Thymus (tissue), 11 donors: ENCODE data around the gene NTSR2. TPM values are rescaled to one million over a fixed set of nuclear protein-coding genes. Genes with fewer than 3 reads are reported as not detected.

Experiments
- DNase-seq, 9 donors: peaks; one replicate each; pipeline ENCODE4 v3.0.0-alpha.2; 2013; ENCODE audit warnings: low spot score in 9 of 9, low read depth in 6 of 9, missing footprints in 1 of 9
- H3K27ac ChIP-seq, 2 donors: one replicate each; pipeline ENCODE4 v1.5.1; 2013; ENCODE audit warnings: control low read depth in 1 of 2, low read depth in 1 of 2, low read length in 1 of 2, mild to moderate bottlenecking in 1 of 2, moderate library complexity in 1 of 2
- H3K27me3 ChIP-seq, 2 donors: one replicate each; pipeline ENCODE4 v1.5.1; 2013; ENCODE audit warnings: low read length in 1 of 2; ENCODE audit not compliant: control insufficient read depth in 2 of 2, insufficient read depth in 1 of 2
- H3K36me3 ChIP-seq, 2 donors: one replicate each; pipeline ENCODE4 v1.5.1; 2013; ENCODE audit warnings: low read length in 1 of 2, mild to moderate bottlenecking in 1 of 2, moderate library complexity in 1 of 2; ENCODE audit not compliant: control insufficient read depth in 2 of 2, insufficient read depth in 2 of 2
- H3K4me1 ChIP-seq, 2 donors: one replicate each; pipeline ENCODE4 v1.5.1; 2013; ENCODE audit warnings: low read length in 2 of 2; ENCODE audit not compliant: control insufficient read depth in 2 of 2, insufficient read depth in 2 of 2
- H3K4me3 ChIP-seq, 2 donors: one replicate each; pipeline ENCODE4 v1.5.1; 2013; ENCODE audit warnings: low read length in 2 of 2, control low read depth in 1 of 2, mild to moderate bottlenecking in 1 of 2
- H3K9me3 ChIP-seq, 2 donors: one replicate each; pipeline ENCODE4 v1.5.1; 2013; ENCODE audit warnings: low read length in 1 of 2, mild to moderate bottlenecking in 1 of 2; ENCODE audit not compliant: control insufficient read depth in 2 of 2, insufficient read depth in 1 of 2
- WGBS: extraction: QIAGEN DNeasy Blood & Tissue Kit; methylation state at CpG from one replicate; pipeline ENCODE4 v1.1.7; 2013; 5-methylcytosine and 5-hydroxymethylcytosine counted together
- polyA plus RNA-seq: library from polyadenylated mRNA; stranded (reverse); fragments of 200-250 nt; gene quantifications from one replicate; pipeline ENCODE4 v1.2.3, GENCODE V29; 2013
- total RNA-seq: library from RNA; stranded (reverse); fragments of 120-200 nt; gene quantifications from one replicate; pipeline ENCODE4 v1.2.4, GENCODE V29; 2013
- donor health status: healthy.

Gene NTSR2
- total and polyA plus RNA-seq, 2 donors = 0.07 TPM; not detected in 1

GRCh38 chr2:11677136-11678055 lies 7.4 kb upstream of the NTSR2 start:
- Histone ChIP-seq H3K27ac (no peak overlapping the region), H3K36me3 (no peaks in the 10 kb centered on the region), H3K27me3 (peaks cover 4 to 42% of the 10 kb centered on the region in 2 donors), H3K4me1 (no peaks in the 10 kb centered on the region), H3K4me3 (no peak overlapping the region), H3K9me3 (no peaks in the 10 kb centered on the region)
- DNase-seq = no peak
- 49% methylated on average over 27 of the region's 27 CpGs for WGBS

- Histone ChIP-seq H3K9me3 (no peaks in the 10 kb centered on the region), H3K36me3 (no peaks in the 10 kb centered on the region), H3K27ac (no peak overlapping the region), H3K4me3 (no peak overlapping the region), H3K27me3 (peaks cover 4 to 39% of the 10 kb centered on the region in 2 donors), H3K4me1 (no peaks in the 10 kb centered on the region)
- WGBS = 67% methylated on average over 11 of the region's 11 CpGs
- DNase-seq = no peak
Observed at GRCh38 chr2:11676640-11677039, 6.6 kb upstream of the NTSR2 start.

GRCh38 chr2:11675423-11676112 lies 5.6 kb upstream of the NTSR2 start:
- no peak for DNase-seq
- WGBS = 88% methylated on average over 3 of the region's 3 CpGs
- Histone ChIP-seq H3K9me3 (no peaks in the 10 kb centered on the region), H3K27me3 (peaks cover 5 to 46% of the 10 kb centered on the region in 2 donors), H3K27ac (no peak overlapping the region), H3K4me3 (no peak overlapping the region), H3K36me3 (no peaks in the 10 kb centered on the region), H3K4me1 (no peaks in the 10 kb centered on the region)

DNA sequence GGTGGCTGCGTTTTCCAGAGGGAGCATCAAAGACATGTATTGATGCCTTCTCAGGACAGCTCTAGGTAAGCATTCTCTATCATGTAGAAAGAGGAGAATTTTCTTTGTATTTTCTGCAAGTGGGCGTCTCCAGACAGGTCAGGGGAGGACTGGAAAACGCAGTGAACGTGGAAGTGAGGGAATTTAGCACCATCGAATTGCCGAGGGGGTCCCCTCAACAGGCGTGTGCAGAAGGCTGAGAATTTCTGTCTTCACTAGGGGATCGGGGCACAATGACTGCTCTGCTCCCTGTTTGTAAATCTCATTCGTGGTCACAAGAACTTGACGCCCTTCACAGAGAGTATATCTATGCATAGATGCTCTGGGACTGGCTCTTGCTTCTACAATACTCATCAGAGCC lies 5.0 kb upstream of the NTSR2 start:
- DNase-seq = no peak
- Histone ChIP-seq H3K27ac (no peak overlapping the region), H3K4me3 (no peak overlapping the region), H3K27me3 (peaks cover 10 to 52% of the 10 kb centered on the region in 2 donors), H3K9me3 (no peaks in the 10 kb centered on the region), H3K36me3 (no peaks in the 10 kb centered on the region), H3K4me1 (no peaks in the 10 kb centered on the region)
- WGBS = 84% methylated on average over 10 of the region's 10 CpGs

DNA sequence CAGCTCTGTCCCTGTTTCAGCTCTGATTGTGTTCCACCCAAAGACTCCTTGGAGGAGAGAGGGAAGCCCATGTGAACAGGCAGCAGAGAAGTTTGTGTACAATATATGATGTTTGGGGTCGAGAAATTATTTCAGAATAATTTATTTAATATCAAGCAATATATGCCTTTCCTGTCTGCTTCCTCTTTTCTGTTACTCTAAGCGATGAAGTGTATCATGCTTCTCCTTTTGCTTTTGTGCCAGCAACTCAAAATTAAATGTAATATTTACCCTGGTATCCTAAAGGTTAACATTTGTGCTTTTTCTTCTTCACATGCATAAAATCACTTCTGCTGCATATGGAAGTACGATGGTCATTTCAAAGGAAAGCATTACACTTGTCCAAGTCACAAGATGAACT lies 2.4 kb upstream of the NTSR2 start:
- WGBS = 35% methylated on average over 3 of the region's 3 CpGs
- Histone ChIP-seq H3K27ac (no peak overlapping the region), H3K27me3 (peaks cover 10 to 46% of the 10 kb centered on the region in 2 donors), H3K4me3 (no peak overlapping the region), H3K4me1 (no peaks in the 10 kb centered on the region), H3K36me3 (no peaks in the 10 kb centered on the region), H3K9me3 (no peaks in the 10 kb centered on the region)
- no peak for DNase-seq

DNA sequence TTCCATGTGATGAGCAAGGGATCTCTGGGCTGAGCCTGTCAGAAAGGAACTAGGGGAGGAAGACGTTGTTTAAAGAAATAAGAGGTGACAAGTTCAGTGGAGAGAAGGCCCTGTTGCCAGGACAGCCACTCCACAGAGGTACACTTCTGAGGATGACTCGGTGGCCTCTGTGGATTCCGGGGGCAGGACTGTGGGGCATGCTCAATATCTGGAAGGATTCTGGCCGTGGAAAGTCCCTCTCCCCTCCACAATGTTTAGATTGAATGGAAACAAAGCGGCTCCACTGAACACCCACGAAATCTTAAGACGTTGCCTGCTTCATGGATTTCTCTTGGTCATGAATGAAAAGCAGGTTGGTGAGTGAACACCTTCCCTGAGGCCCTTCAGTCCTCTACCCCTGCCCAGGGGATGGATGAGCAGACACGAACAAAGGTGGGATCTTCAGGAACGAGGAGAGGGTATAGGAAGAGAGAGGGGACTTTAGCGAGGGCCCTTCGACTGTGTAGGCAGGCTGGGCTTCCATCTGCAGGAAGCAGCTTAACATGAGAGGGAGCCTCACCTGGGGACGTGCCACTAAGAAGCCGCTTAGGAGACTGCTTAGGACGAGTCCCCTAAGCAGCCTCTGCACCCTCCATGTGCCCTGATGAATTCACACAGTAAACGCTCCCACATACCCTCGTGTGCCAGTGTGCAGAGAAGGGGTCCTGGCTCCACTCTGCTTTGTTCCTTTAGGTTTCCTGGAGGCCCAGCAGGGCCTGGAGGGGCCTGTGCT lies 1.9 kb downstream of the NTSR2 start:
- no peak for DNase-seq
- 83% methylated on average over 16 of the region's 16 CpGs for WGBS
- no peaks in the 10 kb centered on the region for H3K36me3 ChIP-seq
- no peaks in the 10 kb centered on the region for H3K4me1 ChIP-seq
- no peak overlapping the region for H3K4me3 ChIP-seq
- H3K27me3 ChIP-seq = peaks cover 10 to 27% of the 10 kb centered on the region in 2 donors
- no peak overlapping the region for H3K27ac ChIP-seq
- H3K9me3 ChIP-seq = peaks cover 0 to 2% of the 10 kb centered on the region in 2 donors

GRCh38 chr2:11667194-11667593 lies 2.8 kb downstream of the NTSR2 start:
- Histone ChIP-seq H3K9me3 (peaks cover 0 to 3% of the 10 kb centered on the region in 2 donors), H3K27ac (no peak overlapping the region), H3K4me1 (no peaks in the 10 kb centered on the region), H3K27me3 (peaks cover 10 to 27% of the 10 kb centered on the region in 2 donors), H3K36me3 (no peaks in the 10 kb centered on the region), H3K4me3 (no peak overlapping the region)
- WGBS = 88% methylated on average over 3 of the region's 3 CpGs
- DNase-seq = no peak

- DNase-seq = no peak
- Histone ChIP-seq H3K36me3 (no peaks in the 10 kb centered on the region), H3K4me1 (no peaks in the 10 kb centered on the region), H3K4me3 (no peak overlapping the region), H3K9me3 (peaks cover 0 to 9% of the 10 kb centered on the region in 2 donors), H3K27me3 (peaks cover 10 to 26% of the 10 kb centered on the region in 2 donors), H3K27ac (no peak overlapping the region)
- WGBS = 80% methylated on average over 10 of the region's 10 CpGs
Observed at GRCh38 chr2:11665510-11666362, 4.3 kb downstream of the NTSR2 start.
